ENCODE data around the gene SAMMSON.

The SAMMSON gene

GRCh38 chr3:70006089-70006488 is 6.6 kb downstream of the SAMMSON start:
- Histone ChIP-seq H3K27me3 (ENCODE audit: insufficient read depth, low read length) (no peaks in the 10 kb centered on the region), H3K27ac (ENCODE audit: low read depth, low read length) (no peak overlapping the region), H3K9me3 (ENCODE audit: insufficient read depth, low read depth, low read length) (no peaks in the 10 kb centered on the region), H3K4ac (ENCODE audit: low read depth, low read length) (no peak overlapping the region), H2BK12ac (ENCODE audit: low read length) (no peak overlapping the region), H2AK5ac (ENCODE audit: low read length) (no peak overlapping the region), H3K36me3 (ENCODE audit: control insufficient read depth in 1 of 2, insufficient read depth in 2 of 2, low read length in 2 of 2) (no peaks in the 10 kb centered on the region), H3K4me2 (ENCODE audit: low read length) (no peak overlapping the region), H4K91ac (ENCODE audit: low read depth, low read length) (no peak overlapping the region), H3K14ac (ENCODE audit: low read length) (no peak overlapping the region), H3K79me2 (ENCODE audit: control insufficient read depth, insufficient read depth, low read length, poor library complexity) (no peaks in the 10 kb centered on the region), H2BK120ac (ENCODE audit: insufficient read depth, low read length, poor library complexity) (no peak overlapping the region), H3K9ac (ENCODE audit: low read length) (no peak overlapping the region), H3K18ac (ENCODE audit: low read length) (no peak overlapping the region), H4K8ac (ENCODE audit: low read depth, low read length) (no peak overlapping the region), H3K79me1 (ENCODE audit: low read length) (no peaks in the 10 kb centered on the region), H3K4me3 (ENCODE audit: low read depth, low read length) (no peak overlapping the region), H3K4me1 (ENCODE audit: control insufficient read depth in 1 of 2, insufficient read depth in 2 of 2, low read length in 2 of 2) (no peaks in the 10 kb centered on the region), H2BK5ac (ENCODE audit: low read depth, low read length, poor library complexity) (no peak overlapping the region), H3K23ac (ENCODE audit: low read length) (no peak overlapping the region), H4K12ac (ENCODE audit: low read depth, low read length) (no peak overlapping the region), H2AFZ (ENCODE audit: insufficient read depth, low read length, poor library complexity) (no peak overlapping the region)
- no peak for DNase-seq
- no CpG with 5 or more reads among the region's 4 CpGs for whole genome bisulfite sequencing (ENCODE audit: extremely low coverage, insufficient coverage, insufficient read length)

- WGBS (ENCODE audit: extremely low coverage, insufficient coverage, insufficient read length): no CpG with 5 or more reads among the region's 2 CpGs
- no peak overlapping the region for H3K4me3 ChIP-seq (ENCODE audit: low read depth, low read length)
These were observed 10.8 kb downstream of the SAMMSON start for GRCh38 chr3:70010346-70010745.

GRCh38 chr3:70011582-70011981 is 12.0 kb downstream of the SAMMSON start:
- Histone ChIP-seq H3K27ac (ENCODE audit: low read depth, low read length) (no peak overlapping the region), H2AFZ (ENCODE audit: insufficient read depth, low read length, poor library complexity) (no peak overlapping the region), H3K4me1 (ENCODE audit: control insufficient read depth in 1 of 2, insufficient read depth in 2 of 2, low read length in 2 of 2) (no peaks in the 10 kb centered on the region), H3K23ac (ENCODE audit: low read length) (no peak overlapping the region), H2BK12ac (ENCODE audit: low read length) (no peak overlapping the region), H4K91ac (ENCODE audit: low read depth, low read length) (no peak overlapping the region), H2AK5ac (ENCODE audit: low read length) (no peak overlapping the region), H3K27me3 (ENCODE audit: insufficient read depth, low read length) (no peaks in the 10 kb centered on the region), H3K18ac (ENCODE audit: low read length) (no peak overlapping the region), H3K4me3 (ENCODE audit: low read depth, low read length) (no peak overlapping the region), H3K14ac (ENCODE audit: low read length) (no peak overlapping the region), H3K36me3 (ENCODE audit: control insufficient read depth in 1 of 2, insufficient read depth in 2 of 2, low read length in 2 of 2) (no peaks in the 10 kb centered on the region), H3K4ac (ENCODE audit: low read depth, low read length) (no peak overlapping the region), H3K4me2 (ENCODE audit: low read length) (no peak overlapping the region), H3K9me3 (ENCODE audit: insufficient read depth, low read depth, low read length) (no peaks in the 10 kb centered on the region), H4K8ac (ENCODE audit: low read depth, low read length) (no peak overlapping the region), H3K79me1 (ENCODE audit: low read length) (no peaks in the 10 kb centered on the region), H3K79me2 (ENCODE audit: control insufficient read depth, insufficient read depth, low read length, poor library complexity) (no peaks in the 10 kb centered on the region), H2BK5ac (ENCODE audit: low read depth, low read length, poor library complexity) (no peak overlapping the region), H3K9ac (ENCODE audit: low read length) (no peak overlapping the region), H2BK120ac (ENCODE audit: insufficient read depth, low read length, poor library complexity) (no peak overlapping the region), H4K12ac (ENCODE audit: low read depth, low read length) (no peak overlapping the region)
- no CpG with 5 or more reads among the region's 1 CpG for WGBS (ENCODE audit: extremely low coverage, insufficient coverage, insufficient read length)
- DNase-seq: no peak

More at GRCh38 chr3:70010346-70010745, 10.8 kb downstream of the SAMMSON start:
- Histone ChIP-seq H3K79me1 (ENCODE audit: low read length) (no peaks in the 10 kb centered on the region), H3K4ac (ENCODE audit: low read depth, low read length) (no peak overlapping the region), H3K9ac (ENCODE audit: low read length) (no peak overlapping the region), H3K4me1 (ENCODE audit: control insufficient read depth in 1 of 2, insufficient read depth in 2 of 2, low read length in 2 of 2) (no peaks in the 10 kb centered on the region), H3K4me2 (ENCODE audit: low read length) (no peak overlapping the region), H2BK12ac (ENCODE audit: low read length) (no peak overlapping the region), H4K91ac (ENCODE audit: low read depth, low read length) (no peak overlapping the region), H3K23ac (ENCODE audit: low read length) (no peak overlapping the region), H4K12ac (ENCODE audit: low read depth, low read length) (no peak overlapping the region), H2BK5ac (ENCODE audit: low read depth, low read length, poor library complexity) (no peak overlapping the region), H3K27me3 (ENCODE audit: insufficient read depth, low read length) (no peaks in the 10 kb centered on the region), H2AFZ (ENCODE audit: insufficient read depth, low read length, poor library complexity) (no peak overlapping the region), H2BK120ac (ENCODE audit: insufficient read depth, low read length, poor library complexity) (no peak overlapping the region), H3K36me3 (ENCODE audit: control insufficient read depth in 1 of 2, insufficient read depth in 2 of 2, low read length in 2 of 2) (no peaks in the 10 kb centered on the region), H3K14ac (ENCODE audit: low read length) (no peak overlapping the region), H4K8ac (ENCODE audit: low read depth, low read length) (no peak overlapping the region), H3K27ac (ENCODE audit: low read depth, low read length) (no peak overlapping the region), H3K18ac (ENCODE audit: low read length) (no peak overlapping the region), H3K79me2 (ENCODE audit: control insufficient read depth, insufficient read depth, low read length, poor library complexity) (no peaks in the 10 kb centered on the region), H3K9me3 (ENCODE audit: insufficient read depth, low read depth, low read length) (no peaks in the 10 kb centered on the region), H2AK5ac (ENCODE audit: low read length) (no peak overlapping the region)
- DNase-seq: no peak

- Histone ChIP-seq H2AFZ (ENCODE audit: insufficient read depth, low read length, poor library complexity) (no peak overlapping the region), H3K36me3 (ENCODE audit: control insufficient read depth in 1 of 2, insufficient read depth in 2 of 2, low read length in 2 of 2) (no peaks in the 10 kb centered on the region), H2BK12ac (ENCODE audit: low read length) (no peak overlapping the region)
These were observed 21.6 kb downstream of the SAMMSON start for GRCh38 chr3:70020906-70021660.

More at GRCh38 chr3:70020906-70021660, 21.6 kb downstream of the SAMMSON start:
- H2BK120ac ChIP-seq (ENCODE audit: insufficient read depth, low read length, poor library complexity): no peak overlapping the region
- WGBS (ENCODE audit: extremely low coverage, insufficient coverage, insufficient read length): no CpG with 5 or more reads among the region's 3 CpGs
- H4K91ac ChIP-seq (ENCODE audit: low read depth, low read length): no peak overlapping the region
- no peaks in the 10 kb centered on the region for H3K27me3 ChIP-seq (ENCODE audit: insufficient read depth, low read length)
- H3K79me1 ChIP-seq (ENCODE audit: low read length): no peaks in the 10 kb centered on the region
- no peak overlapping the region for H3K23ac ChIP-seq (ENCODE audit: low read length)
- H3K14ac ChIP-seq (ENCODE audit: low read length): no peak overlapping the region
- no peak for DNase-seq
- no peaks in the 10 kb centered on the region for H3K79me2 ChIP-seq (ENCODE audit: control insufficient read depth, insufficient read depth, low read length, poor library complexity)
- H3K4ac ChIP-seq (ENCODE audit: low read depth, low read length): no peak overlapping the region
- H3K4me1 ChIP-seq (ENCODE audit: control insufficient read depth in 1 of 2, insufficient read depth in 2 of 2, low read length in 2 of 2): no peaks in the 10 kb centered on the region
- H4K12ac ChIP-seq (ENCODE audit: low read depth, low read length): no peak overlapping the region
- no peak overlapping the region for H3K4me3 ChIP-seq (ENCODE audit: low read depth, low read length)
- H3K9ac ChIP-seq (ENCODE audit: low read length): no peak overlapping the region
- H3K18ac ChIP-seq (ENCODE audit: low read length): no peak overlapping the region
- no peak overlapping the region for H2BK5ac ChIP-seq (ENCODE audit: low read depth, low read length, poor library complexity)
- no peaks in the 10 kb centered on the region for H3K9me3 ChIP-seq (ENCODE audit: insufficient read depth, low read depth, low read length)
- no peak overlapping the region for H2AK5ac ChIP-seq (ENCODE audit: low read length)
- H3K27ac ChIP-seq (ENCODE audit: low read depth, low read length): no peak overlapping the region
- H4K8ac ChIP-seq (ENCODE audit: low read depth, low read length): no peak overlapping the region
- H3K4me2 ChIP-seq (ENCODE audit: low read length): no peak overlapping the region

All from trophoblast cell (in vitro differentiated cells and primary cell).